Measurements from ENCODE around the gene DRC3. TPM values are rescaled to one million over a fixed set of nuclear protein-coding genes. Genes with fewer than 3 reads are reported as not detected.

DRC3 gene
- total and polyA plus RNA-seq, 12 donors, result 0.55 to 3.0 (median 2.0) TPM

DNA sequence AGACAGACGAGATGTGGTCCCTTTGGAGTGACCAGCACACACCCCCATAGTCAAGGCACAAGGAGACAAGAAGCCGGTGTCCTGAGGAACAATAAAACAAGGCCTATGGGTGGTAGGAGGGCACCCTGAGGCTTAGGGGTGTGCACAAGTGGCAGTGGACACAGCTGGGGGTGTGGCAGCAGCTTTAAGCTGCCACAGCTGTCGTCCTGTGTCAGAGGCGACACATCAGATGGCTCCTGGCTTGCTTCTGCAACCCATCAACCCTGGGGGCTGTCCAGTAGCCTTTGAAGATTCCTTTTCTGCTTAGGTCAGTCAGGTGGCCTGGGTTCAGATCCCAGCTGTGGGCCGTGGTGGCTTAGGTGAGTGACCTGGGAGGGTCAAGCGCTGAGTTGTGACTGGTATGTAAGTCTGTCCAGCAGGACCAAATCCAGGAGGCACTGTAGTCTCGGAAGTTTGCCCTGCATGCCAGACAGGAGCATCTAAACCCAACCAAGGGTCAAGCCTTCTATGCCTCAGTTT lies 15.8 kb downstream of the DRC3 start:
- H3K36me3 ChIP-seq, result peaks cover 0 to 3% (median 0%) of the 10 kb centered on the region in 9 donors
- TF ChIP-seq, protein P1, sequence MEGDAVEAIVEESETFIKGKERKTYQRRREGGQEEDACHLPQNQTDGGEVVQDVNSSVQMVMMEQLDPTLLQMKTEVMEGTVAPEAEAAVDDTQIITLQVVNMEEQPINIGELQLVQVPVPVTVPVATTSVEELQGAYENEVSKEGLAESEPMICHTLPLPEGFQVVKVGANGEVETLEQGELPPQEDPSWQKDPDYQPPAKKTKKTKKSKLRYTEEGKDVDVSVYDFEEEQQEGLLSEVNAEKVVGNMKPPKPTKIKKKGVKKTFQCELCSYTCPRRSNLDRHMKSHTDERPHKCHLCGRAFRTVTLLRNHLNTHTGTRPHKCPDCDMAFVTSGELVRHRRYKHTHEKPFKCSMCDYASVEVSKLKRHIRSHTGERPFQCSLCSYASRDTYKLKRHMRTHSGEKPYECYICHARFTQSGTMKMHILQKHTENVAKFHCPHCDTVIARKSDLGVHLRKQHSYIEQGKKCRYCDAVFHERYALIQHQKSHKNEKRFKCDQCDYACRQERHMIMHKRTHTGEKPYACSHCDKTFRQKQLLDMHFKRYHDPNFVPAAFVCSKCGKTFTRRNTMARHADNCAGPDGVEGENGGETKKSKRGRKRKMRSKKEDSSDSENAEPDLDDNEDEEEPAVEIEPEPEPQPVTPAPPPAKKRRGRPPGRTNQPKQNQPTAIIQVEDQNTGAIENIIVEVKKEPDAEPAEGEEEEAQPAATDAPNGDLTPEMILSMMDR (IDR thresholded peaks at IDR 0.05), result no peak
- WGBS, 2 donors, result 88 to 90% methylated on average over 7 of the region's 7 CpGs
- H3K9me3 ChIP-seq, result no peaks in the 10 kb centered on the region
- no peak overlapping the region for H3K4me3 ChIP-seq
- H3K4me1 ChIP-seq, result no peaks in the 10 kb centered on the region
- no peaks in the 10 kb centered on the region for H3K27me3 ChIP-seq
- no peak for ATAC-seq
- intact Hi-C loops (cut with DNase I), result no loop called here
- no peak for DNase-seq
- H3K27ac ChIP-seq, result no peak overlapping the region

DNA sequence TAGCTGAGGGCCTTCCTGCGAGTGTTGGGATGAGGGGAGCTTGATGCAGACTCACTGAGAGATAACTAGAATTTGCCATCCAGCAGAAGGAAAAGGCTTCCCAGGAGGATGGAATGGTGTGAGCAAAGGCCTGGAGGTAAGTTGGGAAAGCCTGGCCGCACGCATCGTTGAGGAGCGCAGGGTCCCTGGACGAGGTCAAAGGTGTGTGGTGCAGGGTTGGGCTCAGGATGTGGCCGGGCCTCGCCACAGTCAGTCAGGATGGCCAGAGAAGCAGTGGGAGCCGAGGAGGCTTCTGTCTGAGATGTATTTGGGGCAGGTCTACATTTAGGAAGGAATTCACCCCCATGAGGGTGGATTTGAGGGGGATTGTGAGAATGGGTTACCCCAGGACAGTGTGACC lies 16.4 kb downstream of the DRC3 start:
- Histone ChIP-seq H3K9me3 (no peaks in the 10 kb centered on the region), H3K27me3 (no peaks in the 10 kb centered on the region), H3K4me1 (no peaks in the 10 kb centered on the region), H3K27ac (no peak overlapping the region), H3K4me3 (no peak overlapping the region), H3K36me3 (peaks cover 0 to 3% (median 0%) of the 10 kb centered on the region in 9 donors)
- DNase-seq (no peak), ATAC-seq (no peak)
- TF ChIP-seq, protein P1 (IDR thresholded peaks at IDR 0.05), result no peak
- intact Hi-C loops (cut with DNase I), result no loop called here
- WGBS, 2 donors, result 89 to 90% methylated on average over 9 of the region's 9 CpGs

DNA sequence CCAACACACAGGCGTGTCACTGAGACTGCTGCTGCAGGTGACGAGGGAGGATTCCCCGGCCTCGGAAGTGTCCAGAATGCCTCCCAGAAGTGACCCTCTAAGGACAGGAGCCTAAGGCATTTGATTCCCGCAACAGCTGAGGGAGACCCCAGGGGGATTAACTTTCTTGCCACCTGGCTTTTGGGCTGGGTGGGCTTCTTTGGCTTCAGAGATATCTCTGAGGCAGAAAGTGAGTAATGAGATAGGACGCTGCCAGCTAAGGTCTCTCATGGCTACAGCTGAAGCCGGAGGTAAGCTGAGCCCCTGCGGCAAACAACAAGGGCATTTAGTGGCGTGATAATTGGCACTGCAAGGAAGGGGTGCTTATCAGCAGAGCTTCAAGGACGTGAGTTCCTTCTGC lies 17.0 kb downstream of the DRC3 start:
- Histone ChIP-seq H3K36me3 (peaks cover 0 to 3% (median 0%) of the 10 kb centered on the region in 9 donors), H3K27ac (no peak overlapping the region), H3K27me3 (no peaks in the 10 kb centered on the region), H3K9me3 (no peaks in the 10 kb centered on the region), H3K4me1 (peaks cover 0 to 3% (median 0%) of the 10 kb centered on the region in 9 donors), H3K4me3 (no peak overlapping the region)
- ATAC-seq (no peak), DNase-seq (no peak)
- TF ChIP-seq, protein P1 (IDR thresholded peaks at IDR 0.05), result no peak
- intact Hi-C loops (cut with DNase I), result loop anchor here in 4 of 10 donors (5.0 kb wide), 3 partner anchors 38 to 48 kb away; partner anchors contain the start of genes ATPAF2 (in 1 of the 4) and GID4 (in 1 of the 4)
- 87 to 90% methylated on average over 10 of the region's 10 CpGs for WGBS, 2 donors

DNA sequence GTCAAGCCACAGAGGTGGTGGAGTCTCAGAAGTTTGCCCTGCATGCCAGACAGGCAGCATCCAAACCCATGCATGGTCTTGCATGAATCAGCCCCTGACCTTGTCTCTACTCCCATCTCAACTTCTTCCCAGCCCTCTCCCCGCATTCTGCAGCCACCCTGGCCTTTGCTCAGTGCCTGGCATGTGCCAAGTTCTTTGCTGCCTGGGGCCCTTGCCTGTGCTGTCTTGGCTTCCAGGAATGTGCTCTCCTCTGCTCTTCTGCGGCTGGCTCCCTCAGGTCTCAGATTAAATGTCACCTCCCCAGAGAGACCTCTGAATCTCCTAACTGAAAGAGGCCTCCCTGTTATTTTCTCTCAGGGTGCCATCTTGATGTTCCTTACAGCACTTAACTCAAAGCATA lies 17.6 kb downstream of the DRC3 start:
- intact Hi-C loops (cut with DNase I), result loop anchor here in 4 of 10 donors (5.0 kb wide), 3 partner anchors 37 to 47 kb away; partner anchors contain the start of genes ATPAF2 (in 1 of the 4) and GID4 (in 1 of the 4)
- no peaks in the 10 kb centered on the region for H3K9me3 ChIP-seq
- WGBS, 2 donors, result 78 to 91% methylated on average over 2 of the region's 2 CpGs
- H3K4me3 ChIP-seq, result no peak overlapping the region
- peaks cover 0 to 3% (median 0%) of the 10 kb centered on the region in 9 donors for H3K36me3 ChIP-seq
- ATAC-seq (no peak), DNase-seq (no peak)
- peaks cover 0 to 5% (median 0%) of the 10 kb centered on the region in 9 donors for H3K4me1 ChIP-seq
- TF ChIP-seq, protein P1 (IDR thresholded peaks at IDR 0.05), result no peak
- H3K27me3 ChIP-seq, result no peaks in the 10 kb centered on the region
- H3K27ac ChIP-seq, result no peak overlapping the region

Measured in heart right ventricle (tissue), 16 donors.